PC-3 (cell line): Measurements from ENCODE around the gene ANK3.

Source experiments
- EZH2 ChIP-seq: fragments of 300-600 bp; sonication (generic); IDR thresholded peaks from one replicate; pipeline ENCODE4 v1.6.1; 2017; ENCODE audit warnings: antibody characterized with exemption, mild to moderate bottlenecking, low read length; ENCODE audit not compliant: unreplicated experiment
- EZH2phosphoT487 ChIP-seq: fragments of 300-600 bp; sonication (generic); IDR thresholded peaks from 2 replicates; pipeline ENCODE4 v1.6.1; 2018; ENCODE audit warnings: mild to moderate bottlenecking, antibody characterized with exemption, low read length, borderline replicate concordance
- TF ChIP-seq, protein P1 (sequence below): fragments of 300-600 bp; sonication (generic); conservative IDR thresholded peaks from 2 replicates; pipeline ENCODE4 v1.5.1; 2017; ENCODE audit warnings: antibody characterized with exemption, low read depth, mild to moderate bottlenecking, low read length

- TF ChIP-seq, protein P1, sequence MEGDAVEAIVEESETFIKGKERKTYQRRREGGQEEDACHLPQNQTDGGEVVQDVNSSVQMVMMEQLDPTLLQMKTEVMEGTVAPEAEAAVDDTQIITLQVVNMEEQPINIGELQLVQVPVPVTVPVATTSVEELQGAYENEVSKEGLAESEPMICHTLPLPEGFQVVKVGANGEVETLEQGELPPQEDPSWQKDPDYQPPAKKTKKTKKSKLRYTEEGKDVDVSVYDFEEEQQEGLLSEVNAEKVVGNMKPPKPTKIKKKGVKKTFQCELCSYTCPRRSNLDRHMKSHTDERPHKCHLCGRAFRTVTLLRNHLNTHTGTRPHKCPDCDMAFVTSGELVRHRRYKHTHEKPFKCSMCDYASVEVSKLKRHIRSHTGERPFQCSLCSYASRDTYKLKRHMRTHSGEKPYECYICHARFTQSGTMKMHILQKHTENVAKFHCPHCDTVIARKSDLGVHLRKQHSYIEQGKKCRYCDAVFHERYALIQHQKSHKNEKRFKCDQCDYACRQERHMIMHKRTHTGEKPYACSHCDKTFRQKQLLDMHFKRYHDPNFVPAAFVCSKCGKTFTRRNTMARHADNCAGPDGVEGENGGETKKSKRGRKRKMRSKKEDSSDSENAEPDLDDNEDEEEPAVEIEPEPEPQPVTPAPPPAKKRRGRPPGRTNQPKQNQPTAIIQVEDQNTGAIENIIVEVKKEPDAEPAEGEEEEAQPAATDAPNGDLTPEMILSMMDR: no peak
- TF ChIP-seq EZH2: no peak
- TF ChIP-seq EZH2phosphoT487: no peak
Observed at GRCh38 chr10:60394446-60394845, 4.8 kb upstream of the ANK3 start.
